Left cardiac atrium (tissue), 4 donors: ENCODE data around the gene OXSR1. TPM values are rescaled to one million over a fixed set of nuclear protein-coding genes. Genes with fewer than 3 reads are reported as not detected.
A peak's percentile ranks its signal among the peaks of the same experiment; 100 is the strongest.
"Not testable (repeated sequence)": the region's sequence is repeated elsewhere in the genome, so short reads cannot be mapped to it uniquely, and the experiment has no call there.

Source experiments
- ATAC-seq, 2 donors: fragments of 200-7000 bp; cut with Tn5 transposase; one replicate each; pipeline ENCODE4 v1.9.1; 2020; ENCODE audit warnings: mild to moderate bottlenecking in 2 of 2, moderate library complexity in 2 of 2
- DNase-seq: peaks from one replicate; pipeline ENCODE4 v3.0.0-alpha.2; 2020
- intact Hi-C, 2 donors: fragments of 100-400 bp; cut with DNase I; formaldehyde crosslinking; loops; one replicate each; pipeline versions ENCODE4 v1.14.1 to v1.15.1; 2022 to 2023
- total RNA-seq, 2 donors: library from RNA; stranded (reverse); fragmentation: NEBNext Ultra II Directional; extraction: Animal tissue kit (Norgen Biotek cat#: 25700); gene quantifications; one replicate each; pipeline ENCODE4 v1.2.1, GENCODE V29; 2021
- donor health status: DM: no; HTN: yes; CAD: no.
- donor health status: DM: no; HTN: yes; CAD: no; lungs with severe emphysema.
- donor health status: DM: yes; HTN: yes; CAD: no.
- donor health status: Dilated cardiomyopathy.

Gene OXSR1
- total RNA-seq, 2 donors from 2014 or later: 21.4 to 35.2 TPM

DNA sequence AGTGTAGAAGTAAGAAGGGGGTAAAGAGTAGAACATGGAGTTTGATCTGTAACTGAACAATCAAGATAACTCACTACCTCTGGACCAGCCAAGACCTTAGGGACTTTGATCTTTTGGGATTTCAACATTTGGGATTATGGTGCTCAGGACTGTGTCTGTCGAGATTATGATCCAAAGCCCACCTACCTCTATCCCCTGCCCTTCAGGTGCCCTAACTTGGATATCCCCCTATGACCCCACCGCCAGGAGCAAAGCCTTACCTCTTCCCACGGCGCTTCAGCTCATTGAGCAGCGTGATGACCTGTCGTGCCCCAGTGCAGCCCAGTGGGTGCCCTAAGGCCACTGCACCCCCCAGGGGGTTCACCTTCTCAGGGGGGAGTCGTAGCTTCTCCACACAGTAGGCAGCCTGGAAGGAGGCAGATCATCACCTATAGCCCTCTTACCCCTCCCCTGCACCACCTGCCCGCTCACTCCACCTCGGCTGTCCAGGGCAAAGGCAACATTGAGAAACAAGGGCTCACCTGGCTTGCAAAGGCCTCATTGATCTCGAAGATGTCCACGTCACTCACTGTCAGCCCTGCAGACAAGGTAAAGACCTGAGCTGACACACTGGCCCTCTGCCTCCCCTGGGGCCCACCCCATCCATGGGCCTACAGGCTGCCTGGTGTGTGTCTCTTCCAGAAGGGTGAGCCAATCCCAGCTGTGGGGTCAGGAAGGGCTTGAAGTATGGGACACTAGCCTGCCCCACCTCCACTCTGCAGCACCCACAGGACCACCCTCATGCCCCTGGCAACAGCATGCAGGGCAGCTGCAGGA is 39.8 kb upstream of the OXSR1 start:
- DNase-seq (no peak), ATAC-seq (no peak)
- intact Hi-C loops: no loop called here

GRCh38 chr3:38126121-38126892 is 39.0 kb upstream of the OXSR1 start:
- no peak for DNase-seq
- no peak for ATAC-seq
- intact Hi-C loops: no loop called here

- DNase-seq (no peak), ATAC-seq (peak in 1 of 2 donors; percentile 29)
- intact Hi-C loops: no loop called here
These were observed 37.6 kb upstream of the OXSR1 start for GRCh38 chr3:38127611-38128302.

GRCh38 chr3:38128303-38128655 is 37.1 kb upstream of the OXSR1 start:
- intact Hi-C loops: no loop called here
- ATAC-seq: no peak

GRCh38 chr3:38129058-38129457 is 36.3 kb upstream of the OXSR1 start:
- intact Hi-C loops: no loop called here
- ATAC-seq (peak; percentile 61 to 63), DNase-seq (no peak)

More at GRCh38 chr3:38128303-38128655, 37.1 kb upstream of the OXSR1 start:
- DNase-seq: no peak

- peak in 1 of 2 donors; percentile 8 for ATAC-seq
- no peak for DNase-seq
- intact Hi-C loops: loop anchor here in 1 of 2 donors (10.0 kb wide), 1 partner anchor 114 kb away; no protein-coding TSS in a partner anchor
These were observed 34.7 kb upstream of the OXSR1 start for GRCh38 chr3:38130631-38131065.

DNA sequence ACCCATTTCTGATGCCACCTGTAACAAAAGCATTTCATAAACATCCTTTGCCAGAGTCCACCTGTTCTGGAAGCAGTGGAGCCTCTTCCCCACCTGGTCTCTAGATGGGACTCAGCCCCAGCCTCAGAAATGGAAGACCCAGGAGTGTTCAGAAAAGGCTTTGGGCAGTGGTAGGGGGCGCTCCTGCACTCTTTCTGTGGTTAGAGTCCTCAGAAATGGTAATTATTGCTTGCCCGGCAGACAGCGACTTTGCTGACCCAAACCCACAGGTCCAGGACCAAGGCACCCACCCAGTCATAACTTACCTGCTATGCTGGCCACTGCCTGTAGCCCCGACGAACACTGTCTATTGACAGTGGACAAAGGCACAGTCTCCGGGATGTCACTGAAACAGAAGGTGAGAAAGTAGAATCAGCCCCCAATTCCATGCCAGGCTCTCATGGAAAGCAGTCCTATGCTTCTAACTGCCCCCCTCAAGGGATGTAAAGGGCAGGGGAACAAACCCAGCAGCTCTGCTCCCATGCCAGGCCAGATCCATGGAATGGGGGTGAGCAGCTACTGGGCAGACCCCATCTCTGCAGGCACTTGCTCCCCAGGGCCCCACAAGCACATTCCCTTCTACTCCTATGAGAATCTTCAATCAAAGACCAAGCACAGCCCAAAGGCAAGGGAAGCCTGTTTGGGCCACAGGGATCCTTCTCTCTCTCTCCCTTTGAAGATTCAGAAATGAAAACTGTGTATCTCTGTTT is 33.5 kb upstream of the OXSR1 start:
- ATAC-seq (no peak), DNase-seq (no peak)
- intact Hi-C loops: loop anchor here in 1 of 2 donors (10.0 kb wide), 1 partner anchor 113 kb away; no protein-coding TSS in a partner anchor

DNA sequence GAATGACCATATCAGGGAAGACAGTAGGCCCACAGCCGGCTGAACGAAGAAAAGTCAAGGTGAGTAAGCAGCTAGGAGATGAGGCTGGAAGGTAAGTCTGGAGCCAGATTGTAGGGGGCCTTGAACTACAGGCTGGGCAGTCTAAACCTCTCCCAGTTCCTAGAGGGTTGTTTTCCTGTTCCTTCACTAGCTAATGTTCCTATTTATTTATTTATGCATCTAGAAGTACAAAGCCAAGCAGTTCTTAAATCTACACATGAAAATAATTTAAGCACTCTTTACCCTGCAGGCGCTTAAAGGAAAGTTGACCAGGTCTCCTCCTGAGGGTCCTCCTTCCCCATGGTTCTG is 32.2 kb upstream of the OXSR1 start:
- DNase-seq: no peak
- intact Hi-C loops: loop anchor here in 1 of 2 donors (10.0 kb wide), 1 partner anchor 112 kb away; no protein-coding TSS in a partner anchor
- ATAC-seq: no peak

GRCh38 chr3:38133557-38134405 is 31.6 kb upstream of the OXSR1 start:
- ATAC-seq (no peak), DNase-seq (no peak)
- intact Hi-C loops: loop anchor here in 1 of 2 donors (10.0 kb wide), 1 partner anchor 111 kb away; no protein-coding TSS in a partner anchor

GRCh38 chr3:38134517-38135143 is 30.7 kb upstream of the OXSR1 start:
- intact Hi-C loops: loop anchor here in 1 of 2 donors (10.0 kb wide), 1 partner anchor 110 kb away; no protein-coding TSS in a partner anchor
- ATAC-seq, DNase-seq: not testable (repeated sequence)

GRCh38 chr3:38135621-38136277 is 29.6 kb upstream of the OXSR1 start:
- DNase-seq, ATAC-seq: not testable (repeated sequence)
- intact Hi-C loops: loop anchor here in 1 of 2 donors (10.0 kb wide), 1 partner anchor 109 kb away; no protein-coding TSS in a partner anchor

- intact Hi-C loops: loop anchor here in 1 of 2 donors (10.0 kb wide), 1 partner anchor 108 kb away; no protein-coding TSS in a partner anchor
- no peak for DNase-seq
- ATAC-seq: peak in 1 of 2 donors; percentile 3
These were observed 29.0 kb upstream of the OXSR1 start for GRCh38 chr3:38136393-38136776.

DNA sequence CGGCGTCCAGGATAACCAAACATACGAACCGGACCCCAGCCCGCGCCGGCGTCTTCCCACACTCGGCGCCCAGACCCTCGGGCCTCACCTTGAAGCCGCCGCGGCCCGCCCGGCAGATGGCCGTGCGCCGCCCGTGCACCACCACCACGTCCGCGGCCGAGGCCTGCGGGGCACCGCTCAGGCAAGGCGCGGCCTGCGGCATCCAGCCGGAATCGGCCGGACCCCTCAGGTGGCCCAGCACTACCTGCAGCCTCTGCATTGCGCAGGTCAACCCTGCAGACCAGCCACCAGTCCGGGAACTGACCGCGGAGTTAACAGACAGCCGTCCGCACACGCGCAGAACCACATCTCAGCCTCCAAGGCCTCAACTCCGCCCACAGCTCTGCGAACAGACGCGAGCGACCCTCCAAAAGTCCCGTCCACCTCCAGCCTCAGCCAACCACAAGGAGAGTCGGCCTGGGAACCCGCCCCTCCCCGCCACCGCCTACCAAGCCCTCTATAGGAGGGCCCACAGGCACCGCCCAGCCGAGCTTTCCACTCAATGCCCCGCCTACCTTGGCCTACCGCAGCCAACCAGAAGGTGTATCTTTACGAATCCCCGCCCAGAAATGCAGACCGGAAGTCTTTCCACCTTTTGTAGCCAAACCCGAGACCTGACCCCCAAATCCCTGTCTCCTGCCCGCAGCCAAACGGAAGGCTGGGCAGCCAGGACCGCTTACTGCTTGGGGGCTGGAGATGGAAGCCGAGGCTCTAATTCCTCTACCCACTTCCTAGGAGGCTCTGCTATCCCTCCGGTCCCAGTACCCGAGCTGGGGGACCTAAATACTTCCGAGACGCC is 28.3 kb upstream of the OXSR1 start, which contains the start of gene ACAA1:
ACAA1 (minus strand) TSS at position 351 of the 838 bp plus-strand sequence; CDS start at position 259, 92 bp downstream.
- DNase-seq: peak; percentile 100
- ATAC-seq: peak; percentile 95 to 97
- intact Hi-C loops: loop anchor here in 1 of 2 donors (10.0 kb wide), 1 partner anchor 108 kb away; no protein-coding TSS in a partner anchor

GRCh38 chr3:38137615-38138348 is 27.6 kb upstream of the OXSR1 start:
- ATAC-seq (peak; percentile 0 to 23), DNase-seq (no peak)
- intact Hi-C loops: loop anchor here in 1 of 2 donors (10.0 kb wide), 1 partner anchor 107 kb away; no protein-coding TSS in a partner anchor
